ENCODE data around the gene CAMSAP1.
A peak's percentile ranks its signal among the peaks of the same experiment; 100 is the strongest.

Gene CAMSAP1

GRCh38 chr9:135930446-135931345 lies 23.4 kb upstream of the CAMSAP1 start:
- Histone ChIP-seq H3K9me3 (ENCODE audit: control insufficient read depth, insufficient read depth, low read depth, low read length) (no peaks in the 10 kb centered on the region), H3K4me1 (ENCODE audit: control insufficient read depth, insufficient read depth, low read length) (no peaks in the 10 kb centered on the region), H3K27ac (ENCODE audit: extremely low read depth, low read depth, low read length) (no peak overlapping the region), H3K4me3 (ENCODE audit: low read depth, low read length) (no peak overlapping the region), H3K36me3 (ENCODE audit: control insufficient read depth in 2 of 2, insufficient read depth in 1 of 2, low read length in 2 of 2) (peaks cover 5 to 46% of the 10 kb centered on the region in 2 experiments; a peak in 2 of 3 replicates)
- ChIA-PET POLR2A (no interaction called here), CTCF (interaction anchor here (0.6 to 1.0 kb wide), 2 partner anchors 147 to 208 kb away, joined by 3 to 4 read pairs; no protein-coding TSS in a partner anchor)
- TF ChIP-seq ZNF777 (tag by site-specific recombination; IDR thresholded peaks at IDR 0.05; ENCODE audit: borderline replicate concordance) (no peak), KLF7 (tag by site-specific recombination; IDR thresholded peaks at IDR 0.05; ENCODE audit: borderline replicate concordance) (no peak), ZNF658 (tag by site-specific recombination; IDR thresholded peaks at IDR 0.05) (no peak), ZNF514 (tag by site-specific recombination; IDR thresholded peaks at IDR 0.05) (no peak), ZNF707 (tag by site-specific recombination; IDR thresholded peaks at IDR 0.05) (no peak), ZNF513 (tag by site-specific recombination; IDR thresholded peaks at IDR 0.05) (no peak), ZNF274 (IDR thresholded peaks at IDR 0.05; ENCODE audit: low read length) (no peak), ZNF274 (tag by site-specific recombination; IDR thresholded peaks at IDR 0.05; ENCODE audit: borderline replicate concordance) (no peak), ZNF202 (tag by site-specific recombination; IDR thresholded peaks at IDR 0.05; ENCODE audit: borderline replicate concordance) (no peak), PATZ1 (tag by site-specific recombination; IDR thresholded peaks at IDR 0.05) (no peak), ZNF350 (tag by site-specific recombination; IDR thresholded peaks at IDR 0.05) (no peak), ZNF423 (tag by site-specific recombination; IDR thresholded peaks at IDR 0.05) (no peak)

- no peak overlapping the region for H3K4me3 ChIP-seq (ENCODE audit: low read depth, low read length)
- H3K27ac ChIP-seq (ENCODE audit: extremely low read depth, low read depth, low read length): no peak overlapping the region
- CTCF ChIA-PET: interaction anchor here (1.0 kb wide), 1 partner anchor 209 kb away, joined by 4 read pairs; no protein-coding TSS in a partner anchor
- POLR2A ChIA-PET: no interaction called here
- H3K4me1 ChIP-seq (ENCODE audit: control insufficient read depth, insufficient read depth, low read length): no peaks in the 10 kb centered on the region
- H3K9me3 ChIP-seq (ENCODE audit: control insufficient read depth, insufficient read depth, low read depth, low read length): no peaks in the 10 kb centered on the region
- no peak for TF ChIP-seq ZNF350 (tag by site-specific recombination; IDR thresholded peaks at IDR 0.05)
- TF ChIP-seq ZNF580 (tag by site-specific recombination; IDR thresholded peaks at IDR 0.05): no peak
- TF ChIP-seq KLF8 (tag by site-specific recombination; IDR thresholded peaks at IDR 0.05): no peak
- peak; percentile 37; the same call in 1 of the 2 replicates for TF ChIP-seq KLF1 (tag by site-specific recombination; IDR thresholded peaks at IDR 0.05)
- H3K36me3 ChIP-seq (ENCODE audit: control insufficient read depth in 2 of 2, insufficient read depth in 1 of 2, low read length in 2 of 2): peaks cover 0 to 40% of the 10 kb centered on the region in 2 experiments; a peak in 2 of 3 replicates
Measured at GRCh38 chr9:135929656-135930445, 22.5 kb upstream of the CAMSAP1 start.
